Suppressor macrophage treated with lipopolysaccharide for 4 hours (primary cell): ENCODE measurements around the gene ARHGAP23.

ENCODE experiments used
- DNase-seq: peaks from one replicate; pipeline ENCODE4 v3.0.0-alpha.2; 2020

The ARHGAP23 gene, protein sequence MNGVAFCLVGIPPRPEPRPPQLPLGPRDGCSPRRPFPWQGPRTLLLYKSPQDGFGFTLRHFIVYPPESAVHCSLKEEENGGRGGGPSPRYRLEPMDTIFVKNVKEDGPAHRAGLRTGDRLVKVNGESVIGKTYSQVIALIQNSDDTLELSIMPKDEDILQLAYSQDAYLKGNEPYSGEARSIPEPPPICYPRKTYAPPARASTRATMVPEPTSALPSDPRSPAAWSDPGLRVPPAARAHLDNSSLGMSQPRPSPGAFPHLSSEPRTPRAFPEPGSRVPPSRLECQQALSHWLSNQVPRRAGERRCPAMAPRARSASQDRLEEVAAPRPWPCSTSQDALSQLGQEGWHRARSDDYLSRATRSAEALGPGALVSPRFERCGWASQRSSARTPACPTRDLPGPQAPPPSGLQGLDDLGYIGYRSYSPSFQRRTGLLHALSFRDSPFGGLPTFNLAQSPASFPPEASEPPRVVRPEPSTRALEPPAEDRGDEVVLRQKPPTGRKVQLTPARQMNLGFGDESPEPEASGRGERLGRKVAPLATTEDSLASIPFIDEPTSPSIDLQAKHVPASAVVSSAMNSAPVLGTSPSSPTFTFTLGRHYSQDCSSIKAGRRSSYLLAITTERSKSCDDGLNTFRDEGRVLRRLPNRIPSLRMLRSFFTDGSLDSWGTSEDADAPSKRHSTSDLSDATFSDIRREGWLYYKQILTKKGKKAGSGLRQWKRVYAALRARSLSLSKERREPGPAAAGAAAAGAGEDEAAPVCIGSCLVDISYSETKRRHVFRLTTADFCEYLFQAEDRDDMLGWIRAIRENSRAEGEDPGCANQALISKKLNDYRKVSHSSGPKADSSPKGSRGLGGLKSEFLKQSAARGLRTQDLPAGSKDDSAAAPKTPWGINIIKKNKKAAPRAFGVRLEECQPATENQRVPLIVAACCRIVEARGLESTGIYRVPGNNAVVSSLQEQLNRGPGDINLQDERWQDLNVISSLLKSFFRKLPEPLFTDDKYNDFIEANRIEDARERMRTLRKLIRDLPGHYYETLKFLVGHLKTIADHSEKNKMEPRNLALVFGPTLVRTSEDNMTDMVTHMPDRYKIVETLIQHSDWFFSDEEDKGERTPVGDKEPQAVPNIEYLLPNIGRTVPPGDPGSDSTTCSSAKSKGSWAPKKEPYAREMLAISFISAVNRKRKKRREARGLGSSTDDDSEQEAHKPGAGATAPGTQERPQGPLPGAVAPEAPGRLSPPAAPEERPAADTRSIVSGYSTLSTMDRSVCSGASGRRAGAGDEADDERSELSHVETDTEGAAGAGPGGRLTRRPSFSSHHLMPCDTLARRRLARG (N-terminal part only)

DNA sequence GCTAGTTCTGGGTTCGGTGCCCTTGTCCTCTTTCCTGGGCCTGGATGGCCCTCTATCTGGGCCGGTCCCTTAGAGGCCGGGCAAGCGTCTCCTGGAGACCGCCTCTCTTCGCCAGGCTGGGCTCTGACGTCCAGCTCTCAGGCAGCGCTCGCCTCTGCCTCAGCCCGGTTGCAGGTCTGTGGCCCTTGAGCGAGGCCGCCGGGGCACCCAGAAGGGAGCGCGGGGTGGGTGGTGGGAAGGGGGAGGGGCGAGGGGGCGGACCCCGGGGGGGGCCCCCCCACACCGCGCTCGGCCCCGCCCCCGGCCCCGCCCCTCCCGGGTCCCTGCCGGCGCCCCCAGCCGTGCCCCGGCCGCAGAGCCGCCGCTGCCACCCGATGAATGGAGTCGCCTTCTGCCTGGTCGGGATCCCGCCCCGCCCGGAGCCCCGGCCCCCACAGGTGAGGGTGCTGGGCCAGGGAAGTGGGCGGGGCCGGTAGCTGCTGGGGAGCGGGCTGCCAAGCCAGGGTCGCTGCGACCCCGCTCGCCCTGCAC lies at the start of gene ARHGAP23:
TSS of gene ARHGAP23 (plus strand) at position 353 of the 531 bp plus-strand sequence. CDS start at position 375, 22 bp downstream.
- DNase-seq = peak; percentile 49

DNA sequence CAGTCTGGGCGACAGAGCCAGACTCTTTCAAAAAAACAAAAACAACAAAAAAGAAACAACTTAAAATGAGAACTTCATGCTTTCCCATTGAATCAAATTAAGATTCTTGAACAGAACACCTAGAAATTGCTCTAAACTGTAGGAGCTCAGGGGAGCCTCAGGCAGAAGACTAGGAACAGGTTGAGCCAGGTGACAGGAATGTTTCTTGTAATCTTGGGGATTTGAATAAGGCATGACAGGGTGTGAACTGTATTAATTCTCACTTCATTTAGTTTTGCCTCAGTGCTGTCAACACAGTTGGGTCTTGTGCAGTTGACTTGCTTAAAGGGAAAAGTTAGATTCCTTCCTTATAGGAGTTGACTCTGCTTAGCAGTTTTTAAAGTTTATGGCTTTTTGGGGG lies 48.8 kb upstream of the ARHGAP23 start:
- no peak for DNase-seq

DNA sequence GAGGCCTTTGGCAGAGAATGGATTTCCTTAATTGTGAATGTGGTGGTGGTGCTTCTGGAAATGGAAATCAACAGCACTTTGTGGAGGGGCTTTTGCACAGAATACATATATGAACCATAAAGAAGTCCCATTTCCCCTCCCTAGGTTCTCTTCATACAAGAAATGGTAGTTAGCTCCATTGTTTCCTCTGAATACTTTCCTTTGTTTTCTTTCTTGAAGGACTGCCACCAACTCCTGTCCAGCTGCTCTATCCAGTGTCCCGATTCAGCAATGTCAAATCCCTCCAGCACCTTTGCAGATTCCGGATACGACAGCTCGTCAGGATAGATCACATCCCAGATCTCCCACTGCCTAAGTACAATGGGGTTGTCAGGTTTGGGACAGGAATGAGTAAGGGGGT lies 33.2 kb upstream of the ARHGAP23 start:
- no peak for DNase-seq

- DNase-seq = no peak
Measured at GRCh38 chr17:38397227-38397626, 31.0 kb upstream of the ARHGAP23 start.

GRCh38 chr17:38400286-38400685 lies 28.0 kb upstream of the ARHGAP23 start:
- no peak for DNase-seq

GRCh38 chr17:38401459-38401858 lies 26.8 kb upstream of the ARHGAP23 start:
- no peak for DNase-seq

GRCh38 chr17:38402897-38403296 lies 25.4 kb upstream of the ARHGAP23 start:
- DNase-seq = no peak

GRCh38 chr17:38403491-38403890 lies 24.8 kb upstream of the ARHGAP23 start:
- no peak for DNase-seq

- no peak for DNase-seq
Measured at GRCh38 chr17:38404174-38404943, 23.9 kb upstream of the ARHGAP23 start.

- no peak for DNase-seq
Measured at GRCh38 chr17:38405654-38406053, 22.6 kb upstream of the ARHGAP23 start.

- DNase-seq = no peak
Measured at GRCh38 chr17:38410201-38410600, 18.1 kb upstream of the ARHGAP23 start.

GRCh38 chr17:38415250-38416194 lies 12.7 kb upstream of the ARHGAP23 start:
- DNase-seq = no peak

GRCh38 chr17:38416840-38417209 lies 11.4 kb upstream of the ARHGAP23 start:
- no peak for DNase-seq

DNA sequence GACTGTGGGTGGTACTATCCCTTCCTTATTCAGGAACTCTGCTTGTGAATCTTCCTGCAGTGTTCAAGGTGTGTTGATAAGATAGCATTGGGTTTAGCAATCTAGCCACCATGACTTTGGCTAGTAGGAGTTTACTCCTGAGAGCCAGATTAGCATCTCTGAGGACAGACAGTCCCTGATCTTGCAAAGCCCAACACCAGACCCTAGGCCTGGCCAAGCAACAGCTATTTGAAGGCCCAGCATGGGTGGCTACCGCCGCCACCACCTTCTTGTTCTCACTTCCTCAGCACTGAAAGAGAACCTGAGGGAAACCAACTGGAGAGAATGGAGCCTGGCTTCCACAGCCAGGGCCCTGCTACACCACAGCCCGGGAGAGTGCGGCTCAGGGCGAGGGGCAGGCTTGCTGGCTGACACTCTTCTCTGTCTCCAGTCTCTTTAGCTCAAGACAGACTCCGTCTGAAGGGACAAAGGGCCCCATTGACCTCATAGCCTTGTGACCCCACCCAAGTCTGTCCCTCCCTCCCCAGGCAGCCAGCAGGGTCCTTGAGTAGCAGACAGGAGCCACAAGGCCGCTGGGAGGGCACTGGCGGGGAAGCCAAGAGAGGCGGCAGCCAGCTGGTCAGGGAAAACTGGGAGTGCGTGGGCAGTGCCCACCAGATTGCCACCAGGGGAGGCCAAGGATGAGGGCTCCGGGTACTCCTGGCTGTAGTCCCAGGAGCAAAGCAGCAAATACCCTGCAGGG lies 10.9 kb upstream of the ARHGAP23 start:
- DNase-seq = no peak

DNA sequence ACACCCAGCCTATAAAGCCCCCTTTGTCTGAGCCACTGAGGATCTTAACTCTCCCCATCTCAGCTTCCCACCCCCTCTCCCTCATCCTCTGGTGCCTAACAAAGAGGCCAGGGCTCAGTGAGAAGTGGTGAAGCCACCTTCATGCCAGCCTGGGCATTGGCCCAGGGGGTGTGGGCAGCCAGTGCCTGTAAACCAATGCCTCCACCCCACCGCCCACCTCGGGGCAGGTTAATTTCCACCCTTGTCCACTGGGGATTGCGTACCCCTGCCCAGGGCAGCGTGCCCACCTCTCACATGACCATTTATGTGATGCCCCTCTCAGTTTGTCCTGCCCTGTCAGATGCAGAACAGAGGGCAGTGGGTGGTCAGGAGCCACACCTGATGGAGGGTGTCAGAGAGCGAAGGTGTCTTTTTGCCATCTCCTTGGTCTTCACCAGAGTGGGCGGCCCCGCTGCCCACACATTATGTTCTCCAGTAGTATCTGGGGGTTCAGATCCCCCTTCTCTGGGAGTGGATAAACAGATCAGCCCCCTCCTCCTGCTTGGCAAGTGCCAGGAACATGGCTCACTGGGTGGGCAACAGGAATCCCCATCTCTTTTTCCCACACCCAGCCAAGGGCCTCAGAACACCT lies 10.1 kb upstream of the ARHGAP23 start:
- no peak for DNase-seq

DNA sequence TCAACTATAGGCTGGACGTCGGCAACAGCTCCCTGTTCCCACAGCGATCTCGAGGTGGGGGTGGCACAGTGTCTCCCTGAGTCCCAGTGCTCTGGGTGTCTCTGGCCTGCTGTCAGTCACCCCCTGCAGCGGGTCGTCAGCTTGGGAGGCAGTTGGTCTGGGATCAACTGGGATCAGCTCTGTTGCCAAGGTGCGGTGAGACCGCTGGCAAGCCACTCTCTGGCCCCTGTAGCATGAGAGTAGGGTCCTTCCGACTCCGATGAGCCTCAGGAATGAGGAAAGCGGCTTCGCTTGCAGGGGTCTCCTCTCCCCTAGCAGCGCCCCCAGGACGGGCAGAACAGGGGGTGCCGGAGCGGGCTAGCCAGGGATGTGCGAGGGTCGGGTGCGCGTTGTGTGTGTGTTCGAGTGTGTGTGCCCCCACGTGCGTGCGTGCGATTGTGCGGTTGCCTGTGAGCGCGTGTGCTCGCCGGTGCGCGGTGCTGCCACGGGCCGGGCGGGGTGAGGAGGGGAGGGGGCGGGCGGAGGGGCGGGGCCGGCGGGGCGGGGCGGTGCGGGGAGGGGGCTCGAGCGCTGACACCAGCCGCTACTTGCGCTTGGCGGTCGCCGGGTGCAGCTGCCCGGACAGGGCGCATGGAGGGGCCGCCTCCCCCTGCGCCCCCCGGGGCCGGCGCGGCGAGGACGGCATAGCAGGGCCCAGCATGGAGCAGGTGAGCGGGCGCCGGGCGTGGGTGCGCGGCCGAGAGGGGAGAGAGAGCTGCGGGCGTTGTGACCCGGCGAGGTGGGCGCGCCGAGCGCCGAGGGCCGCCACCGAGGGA lies 9.4 kb upstream of the ARHGAP23 start:
- no peak for DNase-seq

DNA sequence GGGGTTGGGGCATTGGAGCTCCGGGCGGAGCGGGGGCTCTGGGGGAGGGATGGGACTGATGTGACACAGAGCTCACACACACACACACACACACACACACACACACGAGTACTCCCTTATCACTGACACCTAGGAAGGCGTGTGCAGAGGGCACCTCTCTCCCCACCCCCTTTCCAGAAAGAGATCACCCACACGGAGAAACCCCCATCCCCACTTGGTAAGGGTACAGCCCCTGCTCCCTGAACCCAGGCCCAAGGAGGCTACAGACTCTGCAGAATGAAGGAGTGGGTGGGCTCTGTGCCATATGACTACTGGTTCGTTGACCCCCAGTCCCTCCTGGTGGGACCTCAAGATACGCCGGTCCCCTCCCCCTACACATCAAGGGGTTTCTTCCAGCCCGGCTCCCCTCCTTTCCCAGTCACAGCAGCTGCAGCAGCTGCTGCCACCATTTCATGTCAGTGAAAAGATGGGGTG lies 8.7 kb upstream of the ARHGAP23 start:
- DNase-seq = no peak

DNA sequence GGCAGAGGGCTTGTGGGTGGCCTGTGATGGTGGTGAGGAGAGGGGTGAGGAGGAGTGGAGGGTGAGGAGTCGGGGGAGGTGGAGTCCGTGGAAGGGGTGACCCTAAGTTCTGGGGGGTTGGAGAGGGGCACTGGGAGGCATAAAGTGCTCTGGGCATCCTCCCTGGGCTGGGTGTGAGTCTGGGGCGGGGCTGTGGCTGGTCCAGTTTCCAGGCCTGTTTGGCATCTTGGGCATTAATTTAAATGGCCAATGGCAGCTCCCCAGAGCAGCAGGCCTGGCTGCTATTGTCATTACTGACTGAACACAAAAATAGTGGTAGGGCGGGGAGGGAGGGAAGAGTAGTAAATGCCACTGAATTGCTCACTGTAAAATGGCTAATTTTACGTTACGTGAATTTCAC lies 7.7 kb upstream of the ARHGAP23 start:
- DNase-seq = no peak
